HG03039 (cell line): Measurements from ENCODE around the gene SLC25A6.
"Not testable (repeated sequence)": the region's sequence is repeated elsewhere in the genome, so short reads cannot be mapped to it uniquely, and the experiment has no call there.

Experiments
- ATAC-seq: cut with Tn5 transposase; IDR thresholded peaks from one replicate; pipeline ENCODE4 v1.9.1; 2021; ENCODE audit warnings: mild to moderate bottlenecking, moderate library complexity; ENCODE audit not compliant: unreplicated experiment

Gene SLC25A6

DNA sequence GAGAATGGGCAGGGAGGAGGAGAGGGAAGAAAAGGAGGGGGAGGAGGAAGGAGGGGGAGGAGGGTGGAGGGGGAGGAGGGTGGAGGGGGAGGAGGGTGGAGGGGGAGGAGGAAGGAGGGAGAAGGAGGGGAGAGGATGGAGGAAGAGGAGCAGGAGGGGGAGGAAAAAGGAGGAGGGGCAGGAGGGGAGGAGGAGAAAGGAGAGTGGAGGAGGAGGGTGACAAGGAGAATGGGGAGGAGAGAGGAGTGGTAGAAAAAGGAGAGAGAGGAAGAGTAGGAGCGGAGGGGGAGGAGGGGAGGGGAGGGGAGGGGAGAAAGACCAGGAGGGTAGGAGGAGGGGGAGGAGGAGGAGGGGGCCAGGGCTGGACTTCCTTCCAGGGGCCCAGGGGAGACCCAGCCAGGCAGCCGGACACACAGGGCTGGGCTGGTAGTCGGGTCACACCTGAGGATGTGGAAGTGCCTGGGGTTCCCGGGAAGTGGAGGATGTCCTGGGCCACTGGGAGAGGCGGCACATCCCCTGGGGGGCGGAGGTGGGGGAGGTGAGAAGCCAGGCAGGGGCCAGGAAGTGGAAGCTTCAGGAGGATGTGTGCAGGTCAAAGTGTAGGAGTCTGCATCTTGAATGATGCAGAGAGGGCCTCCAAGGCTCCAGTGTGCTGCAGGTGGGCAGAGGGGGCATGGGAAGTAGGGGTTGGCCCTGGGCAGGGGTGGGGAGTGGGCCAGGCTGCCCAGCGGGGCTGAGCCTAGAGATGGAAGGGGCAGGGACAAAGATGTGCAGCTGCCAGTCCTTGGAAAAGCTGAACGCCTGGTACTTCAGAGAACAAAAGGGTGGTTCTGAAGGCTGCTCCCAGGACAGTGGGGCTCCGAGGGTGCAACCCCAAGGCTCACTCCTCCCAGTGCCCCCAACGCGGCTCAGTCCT is 36.5 kb downstream of the SLC25A6 start:
- no peak for ATAC-seq

DNA sequence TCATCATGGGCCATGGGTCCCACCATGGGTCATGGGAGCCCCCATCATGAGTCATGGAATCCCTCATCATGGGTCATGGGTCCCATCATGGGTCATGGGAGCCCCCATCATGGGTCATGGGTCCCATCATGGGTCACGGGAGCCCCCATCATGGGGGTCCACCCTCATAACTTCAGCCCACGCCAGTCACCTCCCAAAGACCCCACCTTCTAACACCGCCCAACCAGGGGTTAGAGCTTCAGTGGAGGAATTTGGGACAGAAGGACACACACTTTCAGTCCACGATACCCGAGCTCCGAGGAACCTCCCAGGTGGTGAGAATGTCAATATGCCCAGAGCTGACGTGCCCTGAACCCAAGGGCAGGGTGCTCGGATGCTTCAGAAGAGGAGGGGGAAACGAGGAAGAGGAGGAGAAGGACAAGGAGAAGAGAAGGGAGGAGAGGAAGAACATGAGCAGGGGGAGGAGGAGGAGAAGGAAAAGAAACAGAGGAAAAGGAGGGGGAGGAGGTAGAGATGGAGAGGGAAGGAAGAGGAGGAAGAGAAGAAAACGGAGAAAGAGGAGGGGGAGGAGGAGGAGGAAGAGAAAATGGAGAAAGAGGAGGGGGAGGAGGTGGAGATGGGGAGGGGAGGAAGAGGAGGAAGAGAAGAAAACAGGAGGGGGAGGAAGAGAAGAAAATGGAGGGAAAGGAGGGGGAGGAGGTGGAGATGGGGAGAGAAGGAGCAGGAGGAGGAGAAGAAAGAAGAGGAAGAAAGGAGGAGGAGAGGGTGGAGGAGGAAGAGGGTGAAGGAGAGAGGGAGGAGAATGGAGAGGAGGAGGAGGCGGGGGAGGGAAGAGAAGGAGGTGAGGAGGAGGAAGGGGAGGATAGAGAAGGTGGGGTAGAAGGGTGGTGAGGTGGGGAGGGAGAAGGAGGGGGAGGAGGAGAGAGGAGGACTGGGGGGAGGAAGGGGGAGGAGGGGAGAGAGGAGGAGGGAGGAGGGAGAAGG is 37.6 kb downstream of the SLC25A6 start:
- no peak for ATAC-seq

DNA sequence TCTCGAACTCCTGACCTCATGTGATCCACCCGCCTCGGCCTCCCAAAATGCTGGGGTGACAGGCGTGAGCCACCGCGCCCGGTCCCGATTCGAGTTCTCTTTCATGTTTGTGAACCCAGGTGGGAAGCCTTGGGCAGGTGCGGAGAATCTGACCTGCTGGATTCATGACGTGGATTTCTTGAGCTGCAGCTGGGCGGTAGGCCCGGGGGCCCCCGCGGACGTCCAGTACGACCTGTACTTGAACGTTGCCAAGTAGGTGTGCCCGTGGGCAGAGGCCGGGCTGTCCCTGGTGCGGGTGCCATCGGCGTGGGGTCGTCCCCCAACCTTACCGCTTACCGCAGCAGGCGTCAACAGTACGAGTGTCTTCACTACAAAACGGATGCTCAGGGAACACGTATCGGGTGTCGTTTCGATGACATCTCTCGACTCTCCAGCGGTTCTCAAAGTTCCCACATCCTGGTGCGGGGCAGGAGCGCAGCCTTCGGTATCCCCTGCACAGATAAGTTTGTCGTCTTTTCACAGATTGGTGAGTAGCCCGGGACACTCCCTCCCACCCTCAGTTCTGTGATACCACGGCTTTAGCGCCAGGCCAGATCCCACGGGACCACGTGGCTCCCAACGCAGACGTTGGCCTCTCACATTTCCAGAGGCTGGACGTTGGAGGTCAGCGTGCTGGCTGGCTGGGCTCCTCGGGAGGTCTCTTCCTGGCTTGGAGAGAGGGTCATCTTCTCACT is 39.8 kb downstream of the SLC25A6 start:
- no peak for ATAC-seq

DNA sequence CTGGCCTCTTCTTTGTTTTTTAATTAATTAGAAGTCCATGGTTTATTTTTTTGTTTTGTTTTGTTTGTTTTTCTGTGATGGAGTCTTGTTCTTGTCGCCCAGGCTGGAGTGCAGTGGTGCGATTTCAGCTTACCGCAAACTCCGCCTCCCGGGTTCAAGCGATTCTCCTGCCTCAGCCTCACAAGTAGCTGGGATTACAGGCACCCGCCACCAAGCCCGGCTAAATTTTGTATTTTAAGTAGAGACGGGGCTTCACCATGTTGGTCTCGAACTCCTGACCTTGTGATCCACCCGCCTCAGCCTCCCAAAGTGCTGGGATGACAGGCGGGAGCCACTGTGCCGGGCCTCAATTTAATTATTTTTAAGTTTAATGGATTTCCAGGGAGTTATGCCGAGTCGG is 42.3 kb downstream of the SLC25A6 start:
- ATAC-seq = not testable (repeated sequence)

DNA sequence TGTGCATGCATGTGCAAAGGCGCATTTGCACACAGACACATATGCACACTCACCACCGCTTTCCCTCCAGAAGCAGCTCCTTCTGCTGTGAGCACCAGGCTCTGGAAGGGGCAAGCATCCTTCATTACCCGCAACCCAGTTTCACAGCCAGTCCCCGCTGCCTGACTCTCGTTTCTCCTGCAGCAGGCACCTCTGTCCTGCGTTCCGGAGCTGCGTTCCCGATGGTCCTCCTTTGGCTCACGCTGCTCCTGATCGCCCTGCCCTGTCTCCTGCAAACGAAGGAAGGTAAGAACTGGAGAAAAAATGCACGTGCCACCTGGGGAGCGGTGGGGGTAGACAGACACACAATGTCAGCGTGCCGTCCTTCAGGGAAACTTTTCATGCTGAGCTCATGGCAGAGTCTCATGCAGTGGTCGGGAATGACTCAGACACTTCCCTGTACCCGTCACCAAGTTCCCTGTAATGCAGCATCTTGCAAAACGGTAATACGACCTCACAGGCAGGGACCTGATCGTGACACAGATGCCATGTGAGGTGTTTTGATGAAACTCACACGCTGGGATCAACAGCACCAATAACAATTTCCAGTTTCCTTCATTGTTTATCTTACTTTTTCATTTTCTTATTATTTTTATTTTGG is 50.2 kb downstream of the SLC25A6 start:
- no peak for ATAC-seq

DNA sequence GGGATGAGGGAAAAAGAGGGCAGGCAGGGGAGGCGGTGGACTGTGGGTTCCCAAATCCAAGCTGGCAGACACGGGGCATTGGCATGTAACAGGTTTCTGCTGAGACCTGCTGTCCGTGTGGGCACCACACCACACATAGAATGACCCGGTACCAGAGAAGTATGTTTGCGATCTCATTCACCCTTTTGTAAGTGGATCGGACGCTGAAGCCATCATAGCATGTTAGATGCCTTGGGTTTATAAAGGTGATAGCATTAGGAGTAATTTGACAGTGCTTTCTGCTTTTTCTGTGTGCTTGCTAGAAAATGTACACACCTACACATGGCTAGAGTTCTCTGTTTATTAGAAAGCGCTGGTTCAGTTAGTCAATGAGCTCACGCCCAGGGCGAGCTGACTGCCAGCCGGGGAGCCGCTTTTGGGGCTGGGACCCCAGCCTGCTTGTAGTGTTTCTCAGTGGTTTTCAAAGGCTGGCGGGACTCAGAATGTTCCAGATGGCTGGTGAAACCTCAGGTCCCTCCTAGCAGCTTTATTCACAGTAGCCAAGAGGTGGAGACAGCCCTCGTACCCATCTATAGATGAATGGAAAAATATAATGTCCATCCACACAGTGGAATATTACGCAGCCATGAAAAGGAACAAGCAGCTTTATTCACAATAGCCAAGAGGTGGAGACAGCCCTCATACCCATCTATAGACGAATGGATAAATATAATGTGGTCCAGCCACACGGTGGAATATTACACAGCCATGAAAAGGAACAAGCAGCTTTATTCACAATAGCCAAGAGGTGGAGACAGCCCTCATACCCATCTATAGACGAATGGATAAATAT is 54.7 kb downstream of the SLC25A6 start:
- ATAC-seq = peak; percentile 2

DNA sequence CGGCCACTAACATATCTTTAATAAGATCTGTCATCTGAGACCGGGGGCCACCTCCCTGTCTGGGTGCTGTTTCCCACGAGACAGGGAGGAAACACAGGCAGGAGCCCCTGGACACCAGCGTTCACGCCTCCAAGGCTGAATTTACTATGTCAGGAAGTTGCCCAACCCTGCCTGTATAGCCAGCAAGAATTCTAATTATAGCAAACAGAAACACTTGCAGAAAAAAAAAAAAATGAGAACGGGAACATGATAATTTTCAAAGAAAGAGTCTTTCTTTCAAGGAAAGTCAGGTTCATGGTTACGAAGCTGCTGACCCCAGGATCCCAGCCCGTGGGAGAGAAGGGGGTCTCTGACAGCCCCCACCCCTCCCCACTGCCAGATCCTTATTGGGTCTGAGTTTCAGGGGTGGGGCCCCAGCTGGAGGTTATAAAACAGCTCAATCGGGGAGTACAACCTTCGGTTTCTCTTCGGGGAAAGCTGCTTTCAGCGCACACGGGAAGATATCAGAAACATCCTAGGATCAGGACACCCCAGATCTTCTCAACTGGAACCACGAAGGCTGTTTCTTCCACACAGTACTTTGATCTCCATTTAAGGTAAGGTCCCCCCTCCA is 55.5 kb downstream of the SLC25A6 start, which contains the start of gene IL3RA:
Gene IL3RA, plus strand, starts transcription at position 455 of the 613 bp plus-strand sequence. CDS start 4,981 bp downstream, outside the sequence.
- ATAC-seq = peak; percentile 43
